Measurements from ENCODE around the gene HSPA1L.

DNA sequence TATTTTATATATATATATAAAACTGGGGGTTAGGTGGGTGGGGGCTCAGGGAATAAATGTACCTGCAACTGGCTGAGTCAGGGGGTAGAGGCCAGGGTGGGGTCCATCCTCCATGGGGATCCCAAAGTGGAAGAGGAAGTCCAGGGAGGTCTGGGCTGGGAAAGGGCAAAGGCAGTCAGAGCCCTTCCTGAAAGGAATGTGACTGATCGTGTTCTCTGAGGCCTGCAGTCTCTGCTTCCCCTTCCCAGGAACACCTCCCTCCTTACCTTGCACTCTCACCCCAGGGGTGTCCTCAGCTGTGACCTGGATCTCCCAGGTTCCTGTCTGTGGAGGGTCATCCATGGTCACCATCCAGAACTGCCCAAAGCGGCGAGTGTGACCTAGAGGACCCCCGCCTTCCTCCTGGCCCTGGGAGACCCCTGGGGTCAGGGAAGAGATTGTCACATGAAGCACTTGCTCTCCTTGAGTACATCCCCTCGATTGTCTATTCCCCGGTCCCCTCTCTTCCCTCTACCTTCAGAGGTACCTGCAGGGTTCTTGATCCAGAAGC lies 47.9 kb downstream of the HSPA1L start:
- no peak for TF ChIP-seq POLR2A (IDR thresholded peaks at IDR 0.05)
- TF ChIP-seq, protein P1, sequence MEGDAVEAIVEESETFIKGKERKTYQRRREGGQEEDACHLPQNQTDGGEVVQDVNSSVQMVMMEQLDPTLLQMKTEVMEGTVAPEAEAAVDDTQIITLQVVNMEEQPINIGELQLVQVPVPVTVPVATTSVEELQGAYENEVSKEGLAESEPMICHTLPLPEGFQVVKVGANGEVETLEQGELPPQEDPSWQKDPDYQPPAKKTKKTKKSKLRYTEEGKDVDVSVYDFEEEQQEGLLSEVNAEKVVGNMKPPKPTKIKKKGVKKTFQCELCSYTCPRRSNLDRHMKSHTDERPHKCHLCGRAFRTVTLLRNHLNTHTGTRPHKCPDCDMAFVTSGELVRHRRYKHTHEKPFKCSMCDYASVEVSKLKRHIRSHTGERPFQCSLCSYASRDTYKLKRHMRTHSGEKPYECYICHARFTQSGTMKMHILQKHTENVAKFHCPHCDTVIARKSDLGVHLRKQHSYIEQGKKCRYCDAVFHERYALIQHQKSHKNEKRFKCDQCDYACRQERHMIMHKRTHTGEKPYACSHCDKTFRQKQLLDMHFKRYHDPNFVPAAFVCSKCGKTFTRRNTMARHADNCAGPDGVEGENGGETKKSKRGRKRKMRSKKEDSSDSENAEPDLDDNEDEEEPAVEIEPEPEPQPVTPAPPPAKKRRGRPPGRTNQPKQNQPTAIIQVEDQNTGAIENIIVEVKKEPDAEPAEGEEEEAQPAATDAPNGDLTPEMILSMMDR (IDR thresholded peaks at IDR 0.05) = no peak
- TF ChIP-seq POLR2AphosphoS5 (IDR thresholded peaks at IDR 0.05) = no peak
